Measurements from ENCODE around the gene USP3.

USP3 gene

GRCh38 chr15:63494408-63494807 is 10.0 kb upstream of the USP3 start:
- TF ChIP-seq CTCF (IDR thresholded peaks at IDR 0.05; ENCODE audit: extremely low read depth, insufficient read depth, missing control alignments): no peak
- in situ Hi-C loops (cut with MboI; ENCODE audit: low pct_unique_long_range_greater_than_20kb, low sequenced_read_pairs, unreplicated experiment): loop anchor here (25.0 kb wide), 1 partner anchor 393 kb away; no protein-coding TSS in a partner anchor
- no peak for DNase-seq (ENCODE audit: low spot score)

DNA sequence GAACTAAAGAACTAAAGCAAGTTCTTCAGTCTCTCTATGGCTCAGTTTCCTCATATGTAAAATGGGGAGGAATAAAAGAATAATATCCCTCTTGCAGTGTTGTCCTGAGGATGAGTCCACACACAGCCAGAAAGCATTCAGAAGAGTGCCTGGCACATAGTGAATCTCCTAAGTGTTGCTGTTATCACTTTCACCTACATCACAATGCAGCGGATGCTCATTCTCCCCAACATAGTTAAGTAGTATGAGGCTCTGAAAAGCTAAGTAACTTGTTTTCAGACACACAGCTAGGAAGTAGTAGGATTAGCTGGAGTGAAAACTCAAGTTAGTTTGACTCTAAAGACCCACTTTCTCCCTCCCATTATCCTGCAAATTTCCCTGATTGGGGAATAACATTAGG is 9.1 kb upstream of the USP3 start:
- in situ Hi-C loops (cut with MboI; ENCODE audit: low pct_unique_long_range_greater_than_20kb, low sequenced_read_pairs, unreplicated experiment): loop anchor here (25.0 kb wide), 1 partner anchor 392 kb away; no protein-coding TSS in a partner anchor
- no peak for DNase-seq (ENCODE audit: low spot score)
- no peak for TF ChIP-seq CTCF (IDR thresholded peaks at IDR 0.05; ENCODE audit: extremely low read depth, insufficient read depth, missing control alignments)

GRCh38 chr15:63495780-63496488 is 8.5 kb upstream of the USP3 start:
- TF ChIP-seq CTCF (IDR thresholded peaks at IDR 0.05; ENCODE audit: extremely low read depth, insufficient read depth, missing control alignments): no peak
- DNase-seq (ENCODE audit: low spot score): no peak
- in situ Hi-C loops (cut with MboI; ENCODE audit: low pct_unique_long_range_greater_than_20kb, low sequenced_read_pairs, unreplicated experiment): loop anchor here (25.0 kb wide), 1 partner anchor 391 kb away; no protein-coding TSS in a partner anchor

- no peak for DNase-seq (ENCODE audit: low spot score)
- no peak for TF ChIP-seq CTCF (IDR thresholded peaks at IDR 0.05; ENCODE audit: extremely low read depth, insufficient read depth, missing control alignments)
- in situ Hi-C loops (cut with MboI; ENCODE audit: low pct_unique_long_range_greater_than_20kb, low sequenced_read_pairs, unreplicated experiment): loop anchor here (25.0 kb wide), 1 partner anchor 389 kb away; no protein-coding TSS in a partner anchor
Observed at GRCh38 chr15:63497642-63498467, 6.5 kb upstream of the USP3 start.

GRCh38 chr15:63499175-63499549 is 5.2 kb upstream of the USP3 start:
- no peak for DNase-seq (ENCODE audit: low spot score)
- in situ Hi-C loops (cut with MboI; ENCODE audit: low pct_unique_long_range_greater_than_20kb, low sequenced_read_pairs, unreplicated experiment): loop anchor here (25.0 kb wide), 1 partner anchor 388 kb away; no protein-coding TSS in a partner anchor
- TF ChIP-seq CTCF (IDR thresholded peaks at IDR 0.05; ENCODE audit: extremely low read depth, insufficient read depth, missing control alignments): no peak

DNA sequence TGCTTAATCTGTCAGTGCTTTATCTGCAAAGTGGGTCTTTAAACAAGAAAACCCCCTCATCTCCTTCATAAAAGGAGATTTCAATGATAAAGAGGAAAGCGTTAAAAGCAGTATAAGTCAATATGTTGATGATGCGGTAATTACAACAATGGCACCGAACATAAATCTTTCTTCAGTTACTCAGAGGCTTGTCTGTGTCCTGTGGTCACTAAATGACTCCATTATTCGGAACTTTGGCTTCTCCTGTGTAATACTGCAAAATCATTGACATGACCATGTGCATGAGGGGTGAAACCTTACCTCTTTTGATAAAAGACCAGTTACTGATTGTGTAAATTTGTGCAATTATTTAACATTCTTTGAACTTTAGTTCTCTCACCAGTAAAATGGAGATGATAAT is 4.8 kb upstream of the USP3 start:
- no peak for TF ChIP-seq CTCF (IDR thresholded peaks at IDR 0.05; ENCODE audit: extremely low read depth, insufficient read depth, missing control alignments)
- no peak for DNase-seq (ENCODE audit: low spot score)
- in situ Hi-C loops (cut with MboI; ENCODE audit: low pct_unique_long_range_greater_than_20kb, low sequenced_read_pairs, unreplicated experiment): loop anchor here (25.0 kb wide), 1 partner anchor 388 kb away; no protein-coding TSS in a partner anchor
